K562 (cell line): ENCODE data around the gene MAP7D1. TPM values are rescaled to one million over a fixed set of nuclear protein-coding genes. Genes with fewer than 3 reads are reported as not detected.

ENCODE experiments used
- BDP1 ChIP-seq: IDR thresholded peaks from 3 replicates; pipeline ENCODE4 v1.6.1; 2011; ENCODE audit not compliant: insufficient read length, insufficient read depth
- CBX5 ChIP-seq: IDR thresholded peaks from 2 replicates; pipeline ENCODE4 v1.6.1; 2014; ENCODE audit warnings: low read depth, borderline replicate concordance
- LEF1 ChIP-seq: fragments of 450-650 bp; IDR thresholded peaks from 2 replicates; pipeline ENCODE4 v1.6.1; 2016; ENCODE audit warnings: mild to moderate bottlenecking
- NFE2 ChIP-seq: IDR thresholded peaks from 2 replicates; pipeline ENCODE4 v1.6.1; 2014; ENCODE audit warnings: antibody characterized with exemption, low read depth
- POLR2AphosphoS5 ChIP-seq: IDR thresholded peaks from 2 replicates; pipeline ENCODE4 v1.6.1; 2011; ENCODE audit warnings: mild to moderate bottlenecking, low read depth, low read length, moderate library complexity; ENCODE audit not compliant: control insufficient read depth, insufficient read depth
- RERE ChIP-seq: sonication (generic); formaldehyde crosslinking; IDR thresholded peaks from 2 replicates; pipeline ENCODE4 v1.8.0; 2023; ENCODE audit warnings: missing genetic modification reagents, mild to moderate bottlenecking, borderline replicate concordance
- ZBTB11 ChIP-seq, 3 experiments: fragments of 200-800 bp in 1 of 3; fragments of 250-450 bp in 1 of 3; fragments of 450-650 bp in 1 of 3; sonication (Bioruptor Pico) in 1 of 3; sonication (Bioruptor generic) in 1 of 3; formaldehyde crosslinking in 1 of 3; IDR thresholded peaks; 2 replicates each; pipeline versions ENCODE4 v1.6.1 to v1.8.0; 2016 to 2022; ENCODE audit warnings: mild to moderate bottlenecking in 2 of 3, missing genetic modification characterization in 2 of 3, missing compliant biosample characterization in 1 of 3, moderate library complexity in 1 of 3
- ZNF282 ChIP-seq: sonication (generic); formaldehyde crosslinking; IDR thresholded peaks from 2 replicates; pipeline ENCODE4 v1.8.1; 2023; ENCODE audit warnings: missing genetic modification reagents
- ZNF639 ChIP-seq, 2 experiments: fragments of 200-800 bp in 1 of 2; sonication (Bioruptor generic) in 1 of 2; sonication (generic) in 1 of 2; formaldehyde crosslinking in 1 of 2; IDR thresholded peaks in 1 of 2; conservative IDR thresholded peaks in 1 of 2; 2 replicates each; pipeline versions ENCODE4 v1.5.0 to v1.6.1; 2016 to 2020; ENCODE audit warnings: missing compliant biosample characterization in 1 of 2, missing genetic modification characterization in 1 of 2, missing genetic modification reagents in 1 of 2
- polyA plus RNA-seq, 8 experiments: library from polyadenylated mRNA; depleted of rRNA in 4 of 8; stranded (reverse) in 5 of 8; unstranded in 3 of 8; fragments of >200 nt; fragmentation: Nextera tagmentation in 2 of 8; fragmentation: Illumina TruSeq in 1 of 8; extraction: Ambion mirVana in 2 of 8; extraction: Trizol in 1 of 8; gene quantifications; 2 replicates each; pipeline versions ENCODE4 v1.2.1 to v1.2.3, GENCODE V29; 2011 to 2014; ENCODE audit warnings: inconsistent platforms in 1 of 8, missing spikeins in 1 of 8
- total RNA-seq, 7 experiments: library from RNA; depleted of rRNA in 6 of 7; stranded (reverse); fragments of >200 nt in 6 of 7; fragmentation: Illumina TruSeq in 2 of 7; extraction: Trizol in 2 of 7; gene quantifications; 2 replicates each; pipeline versions ENCODE4 v1.2.1 to v1.2.3, GENCODE V29; 2011 to 2021; ENCODE audit warnings: low replicate concordance in 1 of 7
- TF ChIP-seq, protein P1 (sequence below): fragments of 250-450 bp; sonication (Bioruptor Pico); IDR thresholded peaks from 2 replicates; pipeline ENCODE4 v1.5.0; 2021
- TF ChIP-seq, protein P2 (sequence below): sonication (generic); formaldehyde crosslinking; IDR thresholded peaks from 2 replicates; pipeline ENCODE4 v1.8.0; 2022; ENCODE audit warnings: missing genetic modification reagents, mild to moderate bottlenecking, borderline replicate concordance

The MAP7D1 gene
- total and polyA plus RNA-seq, 9 of the 15 experiments (the other 6 are each of a cell fraction or from before 2014, with no cell fraction given) = 3.6 to 108 (median 34.5) TPM

DNA sequence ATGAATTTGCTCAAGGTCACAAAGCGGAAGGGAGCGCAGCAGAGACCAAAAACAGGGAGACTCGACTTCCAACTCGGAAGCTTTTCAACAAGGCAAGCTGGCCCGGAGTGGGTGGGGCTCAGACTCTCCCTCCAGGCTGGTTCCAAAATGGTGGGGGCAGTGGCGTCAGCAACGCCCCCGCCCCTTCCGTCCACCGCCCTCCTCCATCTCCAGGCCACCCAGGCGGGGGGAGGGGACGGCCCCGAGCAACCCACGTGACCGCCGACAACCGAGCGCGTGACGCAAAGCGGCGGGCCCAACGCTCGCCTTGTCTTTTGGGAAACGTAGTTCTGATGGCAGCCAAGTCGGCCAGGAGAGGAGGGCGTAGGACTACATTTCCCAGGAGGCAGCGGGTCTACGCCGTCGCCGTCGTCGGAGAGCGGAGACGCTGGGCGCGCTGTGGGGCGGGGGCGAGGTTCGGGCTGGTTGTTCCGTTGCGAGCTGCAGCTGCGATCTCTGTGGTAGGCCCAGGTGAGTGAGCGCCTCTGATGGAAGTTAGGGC, 68.1 kb downstream of the MAP7D1 start, which contains the start of gene THRAP3 (continued):
- TF ChIP-seq RERE (CRISPR knock-in tag) = no peak
- TF ChIP-seq ZBTB11 (CRISPR knock-in tag; IDR thresholded peaks at IDR 0.05) = peak in 1 of 3 experiments; percentile 95; a peak in 2 of 6 replicates
- TF ChIP-seq, protein P1, sequence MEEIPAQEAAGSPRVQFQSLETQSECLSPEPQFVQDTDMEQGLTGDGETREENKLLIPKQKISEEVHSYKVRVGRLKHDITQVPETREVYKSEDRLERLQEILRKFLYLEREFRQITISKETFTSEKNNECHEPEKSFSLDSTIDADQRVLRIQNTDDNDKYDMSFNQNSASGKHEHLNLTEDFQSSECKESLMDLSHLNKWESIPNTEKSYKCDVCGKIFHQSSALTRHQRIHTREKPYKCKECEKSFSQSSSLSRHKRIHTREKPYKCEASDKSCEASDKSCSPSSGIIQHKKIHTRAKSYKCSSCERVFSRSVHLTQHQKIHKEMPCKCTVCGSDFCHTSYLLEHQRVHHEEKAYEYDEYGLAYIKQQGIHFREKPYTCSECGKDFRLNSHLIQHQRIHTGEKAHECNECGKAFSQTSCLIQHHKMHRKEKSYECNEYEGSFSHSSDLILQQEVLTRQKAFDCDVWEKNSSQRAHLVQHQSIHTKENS (CRISPR knock-in tag) = no peak
- TF ChIP-seq NFE2 = no peak
- TF ChIP-seq ZNF639 (CRISPR knock-in tag; conservative IDR thresholded peaks at IDR 0.05 in 1 of 2, IDR thresholded peaks at IDR 0.05 in 1 of 2) = peak in 1 of 2 experiments; percentile 79; a peak in 2 of 4 replicates
- 0 out of 2 replicates have a peak, but pooled peaks have one; percentile 2 for TF ChIP-seq LEF1
- TF ChIP-seq, protein P2, sequence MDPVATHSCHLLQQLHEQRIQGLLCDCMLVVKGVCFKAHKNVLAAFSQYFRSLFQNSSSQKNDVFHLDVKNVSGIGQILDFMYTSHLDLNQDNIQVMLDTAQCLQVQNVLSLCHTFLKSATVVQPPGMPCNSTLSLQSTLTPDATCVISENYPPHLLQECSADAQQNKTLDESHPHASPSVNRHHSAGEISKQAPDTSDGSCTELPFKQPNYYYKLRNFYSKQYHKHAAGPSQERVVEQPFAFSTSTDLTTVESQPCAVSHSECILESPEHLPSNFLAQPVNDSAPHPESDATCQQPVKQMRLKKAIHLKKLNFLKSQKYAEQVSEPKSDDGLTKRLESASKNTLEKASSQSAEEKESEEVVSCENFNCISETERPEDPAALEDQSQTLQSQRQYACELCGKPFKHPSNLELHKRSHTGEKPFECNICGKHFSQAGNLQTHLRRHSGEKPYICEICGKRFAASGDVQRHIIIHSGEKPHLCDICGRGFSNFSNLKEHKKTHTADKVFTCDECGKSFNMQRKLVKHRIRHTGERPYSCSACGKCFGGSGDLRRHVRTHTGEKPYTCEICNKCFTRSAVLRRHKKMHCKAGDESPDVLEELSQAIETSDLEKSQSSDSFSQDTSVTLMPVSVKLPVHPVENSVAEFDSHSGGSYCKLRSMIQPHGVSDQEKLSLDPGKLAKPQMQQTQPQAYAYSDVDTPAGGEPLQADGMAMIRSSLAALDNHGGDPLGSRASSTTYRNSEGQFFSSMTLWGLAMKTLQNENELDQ (CRISPR knock-in tag) = no peak
- no peak for TF ChIP-seq ZNF282
- TF ChIP-seq BDP1 = no peak
- TF ChIP-seq POLR2AphosphoS5 = peak; percentile 86; the same call in 1 of the 2 replicates
- TF ChIP-seq CBX5 = no peak
